ENCODE data around the gene FBXO47. TPM values are rescaled to one million over a fixed set of nuclear protein-coding genes. Genes with fewer than 3 reads are reported as not detected.

Gene FBXO47
- total and polyA plus RNA-seq, 9 of the 15 experiments (the other 6 are each of a cell fraction or from before 2014, with no cell fraction given) = not detected

- TF ChIP-seq THRA (IDR thresholded peaks at IDR 0.05) (no peak), ARNT (IDR thresholded peaks at IDR 0.05) (0 out of 4 replicates have a peak, but pooled peaks have one; percentile 32 to 38), RCOR1 (IDR thresholded peaks at IDR 0.05; ENCODE audit: borderline replicate concordance in 1 of 2, low read depth in 2 of 2, low read length in 2 of 2) (peak in 1 of 2 experiments; percentile 94; a peak in 3 of 4 replicates), CBFA2T3 (IDR thresholded peaks at IDR 0.05) (peak; percentile 87), GATAD2B (IDR thresholded peaks at IDR 0.05; ENCODE audit: borderline replicate concordance) (0 out of 2 replicates have a peak, but pooled peaks have one; percentile 28), SOX6 (IDR thresholded peaks at IDR 0.05) (peak; percentile 64; the same call in 1 of the 2 replicates), CLOCK (CRISPR knock-in tag; IDR thresholded peaks at IDR 0.05; ENCODE audit: borderline replicate concordance) (no peak), CREB1 (IDR thresholded peaks at IDR 0.05) (0 out of 2 replicates have a peak, but pooled peaks have one; percentile 20), CREB1 (CRISPR knock-in tag; IDR thresholded peaks at IDR 0.05) (no peak), NFIC (IDR thresholded peaks at IDR 0.05) (peak; percentile 38; the same call in 1 of the 2 replicates), ZMIZ1 (IDR thresholded peaks at IDR 0.05; ENCODE audit: low read depth in 2 of 2, low read length in 2 of 2) (peak in 1 of 2 experiments; percentile 51; a peak in 1 of 4 replicates), MCM5 (IDR thresholded peaks at IDR 0.05; ENCODE audit: low read depth) (no peak), ZNF766 (CRISPR knock-in tag; conservative IDR thresholded peaks at IDR 0.05) (peak; percentile 72), ZNF639 (CRISPR knock-in tag; conservative IDR thresholded peaks at IDR 0.05 in 1 of 2, IDR thresholded peaks at IDR 0.05 in 1 of 2) (0 out of 4 replicates have a peak, but pooled peaks of 1 of the 2 experiments have one; percentile 41), MTA2 (IDR thresholded peaks at IDR 0.05; ENCODE audit: low read depth) (peak; percentile 70), NCOR1 (IDR thresholded peaks at IDR 0.05) (peak; percentile 81), SMARCA4 (IDR thresholded peaks at IDR 0.05) (peak; percentile 81), CBX1 (IDR thresholded peaks at IDR 0.05; ENCODE audit: low read depth) (no peak), NFE2 (IDR thresholded peaks at IDR 0.05; ENCODE audit: low read depth) (peak; percentile 3; the same call in 1 of the 2 replicates)
These were observed 40.7 kb downstream of the FBXO47 start (continued) for GRCh38 chr17:38926293-38927070.

All from K562 (cell line).